Osteoblast (primary cell): ENCODE measurements around the gene RHOJ. TPM values are rescaled to one million over a fixed set of nuclear protein-coding genes. Genes with fewer than 3 reads are reported as not detected.
"Not testable (repeated sequence)": the region's sequence is repeated elsewhere in the genome, so short reads cannot be mapped to it uniquely, and the experiment has no call there.

ENCODE experiments used
- DNase-seq: peaks from one replicate; pipeline ENCODE4 v3.0.0; 2011; ENCODE audit warnings: low spot score, mixed read lengths; ENCODE audit not compliant: insufficient read length; ENCODE audit errors: missing footprints
- H2AFZ ChIP-seq: 2 replicates; pipeline ENCODE4 v1.6.0; 2011; ENCODE audit warnings: mild to moderate bottlenecking, low read length
- H3K27ac ChIP-seq: 2 replicates; pipeline ENCODE4 v1.5.1; 2011; ENCODE audit warnings: mild to moderate bottlenecking, low read depth, low read length, moderate library complexity
- H3K27me3 ChIP-seq: 2 replicates; pipeline ENCODE4 v1.6.0; 2012; ENCODE audit warnings: mild to moderate bottlenecking, control low read depth, inconsistent platforms, low read length, moderate library complexity; ENCODE audit not compliant: insufficient read depth
- H3K36me3 ChIP-seq: 2 replicates; pipeline ENCODE4 v1.5.1; 2011; ENCODE audit warnings: mild to moderate bottlenecking, low read length, control low read depth, moderate library complexity; ENCODE audit not compliant: insufficient read depth
- H3K4me1 ChIP-seq: 2 replicates; pipeline ENCODE4 v1.5.1; 2011; ENCODE audit warnings: mild to moderate bottlenecking, low read length, control low read depth, moderate library complexity; ENCODE audit not compliant: insufficient read depth
- H3K4me2 ChIP-seq: 2 replicates; pipeline ENCODE4 v1.6.0; 2011; ENCODE audit warnings: mild to moderate bottlenecking, low read length; ENCODE audit not compliant: insufficient read depth
- H3K4me3 ChIP-seq: fragments of 200-600 bp; sonication (generic); 3 replicates; pipeline ENCODE4 v1.5.1; 2012; ENCODE audit warnings: mild to moderate bottlenecking, low read length, inconsistent platforms; ENCODE audit not compliant: insufficient read depth
- H3K79me2 ChIP-seq: 2 replicates; pipeline ENCODE4 v1.6.0; 2012; ENCODE audit warnings: mild to moderate bottlenecking, low read length, control low read depth, inconsistent platforms; ENCODE audit not compliant: insufficient read depth
- H3K9me3 ChIP-seq: 2 replicates; pipeline ENCODE4 v1.5.1; 2011; ENCODE audit warnings: low read depth, low read length, control low read depth
- H4K20me1 ChIP-seq: 2 replicates; pipeline ENCODE4 v1.6.0; 2012; ENCODE audit warnings: mild to moderate bottlenecking, low read length, control low read depth; ENCODE audit not compliant: insufficient read depth
- total RNA-seq: library from RNA; depleted of rRNA; stranded (reverse); fragments of >200 nt; gene quantifications from 2 replicates; pipeline ENCODE4 v1.2.3, GENCODE V29; 2012
- TF ChIP-seq, protein P1 (sequence below): IDR thresholded peaks from 2 replicates; pipeline ENCODE4 v1.5.1; 2011; ENCODE audit warnings: mild to moderate bottlenecking, low read depth, low read length, moderate library complexity; ENCODE audit errors: extremely low read depth

RHOJ gene
- total RNA-seq, 1 donor: 4.3 TPM

DNA sequence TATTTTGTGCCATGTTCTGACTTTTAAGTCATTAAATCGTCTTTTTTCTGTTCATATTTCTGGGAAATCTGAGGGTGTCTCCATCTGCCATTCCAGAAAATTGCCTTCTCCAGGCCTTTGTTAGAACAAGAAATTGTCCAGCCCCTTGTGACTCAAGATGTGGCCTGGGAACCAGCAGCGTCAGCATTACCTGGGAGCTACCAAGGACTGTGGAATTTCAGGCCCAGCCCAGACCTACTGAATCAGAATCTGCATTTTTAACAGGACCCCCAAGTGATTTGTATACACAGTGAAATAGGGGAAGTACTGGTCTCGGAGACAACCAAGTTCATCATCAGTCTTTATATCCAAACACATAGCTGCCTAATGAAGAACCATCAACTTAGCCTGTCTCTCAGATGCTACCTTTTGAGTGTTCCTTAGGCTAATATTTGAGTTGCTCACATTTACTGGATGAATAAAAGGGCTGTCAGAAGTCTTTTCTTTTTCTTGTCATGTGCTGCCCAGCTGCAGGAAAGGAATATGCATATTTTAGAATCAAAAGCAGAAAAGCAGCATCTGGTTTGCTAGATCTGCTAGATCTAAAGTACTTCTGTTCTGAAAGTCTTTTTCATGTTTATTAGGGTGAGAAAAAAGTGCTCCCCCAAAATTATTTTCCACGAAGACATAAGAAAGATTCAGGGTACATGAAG, 93.3 kb downstream of the RHOJ start:
- DNase-seq: no peak
- no peak overlapping the region for H3K4me3 ChIP-seq
- peaks cover 3% of the 10 kb centered on the region for H3K27me3 ChIP-seq
- no peaks in the 10 kb centered on the region for H4K20me1 ChIP-seq
- H3K36me3 ChIP-seq: no peaks in the 10 kb centered on the region
- no peak overlapping the region for H3K27ac ChIP-seq
- H3K9me3 ChIP-seq: no peaks in the 10 kb centered on the region
- TF ChIP-seq, protein P1, sequence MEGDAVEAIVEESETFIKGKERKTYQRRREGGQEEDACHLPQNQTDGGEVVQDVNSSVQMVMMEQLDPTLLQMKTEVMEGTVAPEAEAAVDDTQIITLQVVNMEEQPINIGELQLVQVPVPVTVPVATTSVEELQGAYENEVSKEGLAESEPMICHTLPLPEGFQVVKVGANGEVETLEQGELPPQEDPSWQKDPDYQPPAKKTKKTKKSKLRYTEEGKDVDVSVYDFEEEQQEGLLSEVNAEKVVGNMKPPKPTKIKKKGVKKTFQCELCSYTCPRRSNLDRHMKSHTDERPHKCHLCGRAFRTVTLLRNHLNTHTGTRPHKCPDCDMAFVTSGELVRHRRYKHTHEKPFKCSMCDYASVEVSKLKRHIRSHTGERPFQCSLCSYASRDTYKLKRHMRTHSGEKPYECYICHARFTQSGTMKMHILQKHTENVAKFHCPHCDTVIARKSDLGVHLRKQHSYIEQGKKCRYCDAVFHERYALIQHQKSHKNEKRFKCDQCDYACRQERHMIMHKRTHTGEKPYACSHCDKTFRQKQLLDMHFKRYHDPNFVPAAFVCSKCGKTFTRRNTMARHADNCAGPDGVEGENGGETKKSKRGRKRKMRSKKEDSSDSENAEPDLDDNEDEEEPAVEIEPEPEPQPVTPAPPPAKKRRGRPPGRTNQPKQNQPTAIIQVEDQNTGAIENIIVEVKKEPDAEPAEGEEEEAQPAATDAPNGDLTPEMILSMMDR: no peak
- no peak overlapping the region for H2AFZ ChIP-seq
- no peaks in the 10 kb centered on the region for H3K79me2 ChIP-seq
- H3K4me2 ChIP-seq: no peak overlapping the region
- H3K4me1 ChIP-seq: no peaks in the 10 kb centered on the region

DNA sequence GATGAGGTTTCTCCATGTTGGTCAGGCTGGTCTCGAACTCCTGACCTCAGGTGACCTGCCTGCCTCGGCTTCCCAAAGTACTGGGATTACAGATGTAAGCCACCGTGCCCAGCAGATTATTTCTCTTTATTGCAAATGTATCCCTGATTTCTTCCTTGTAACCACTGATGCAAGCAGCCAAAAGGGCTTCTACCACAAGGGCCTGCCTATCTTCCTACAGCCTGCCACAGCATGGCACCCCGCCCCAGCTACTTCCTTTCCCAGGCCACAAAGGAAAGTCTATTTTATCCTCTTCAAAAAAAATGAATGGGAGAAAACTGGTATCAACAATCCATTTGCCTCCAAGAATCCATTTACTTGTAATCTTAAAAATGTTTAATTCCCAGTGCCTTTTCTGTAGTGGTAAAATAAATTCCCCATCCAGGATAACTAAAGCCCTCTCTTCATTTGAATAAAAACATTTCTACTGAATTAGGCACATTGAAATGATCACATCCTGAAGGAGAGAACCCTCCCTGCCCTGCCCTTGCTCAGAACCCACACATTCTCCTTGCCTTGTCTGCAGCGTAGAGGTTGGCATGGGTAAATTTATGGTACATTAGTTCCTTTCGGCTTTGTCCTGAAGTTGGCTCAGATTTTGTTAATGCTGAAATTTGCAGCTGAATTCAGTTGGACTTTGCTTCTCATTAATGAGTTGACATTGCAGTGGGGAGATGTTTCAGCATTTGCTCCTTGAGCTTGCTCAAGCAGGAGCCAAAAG, 95.3 kb downstream of the RHOJ start:
- Histone ChIP-seq H2AFZ (no peak overlapping the region), H3K36me3 (no peaks in the 10 kb centered on the region), H3K79me2 (no peaks in the 10 kb centered on the region), H3K4me1 (no peaks in the 10 kb centered on the region), H3K4me3 (no peak overlapping the region), H3K27ac (no peak overlapping the region), H3K9me3 (no peaks in the 10 kb centered on the region), H3K4me2 (no peak overlapping the region), H4K20me1 (no peaks in the 10 kb centered on the region), H3K27me3 (peaks cover 3% of the 10 kb centered on the region)
- DNase-seq: no peak
- TF ChIP-seq, protein P1: no peak

DNA sequence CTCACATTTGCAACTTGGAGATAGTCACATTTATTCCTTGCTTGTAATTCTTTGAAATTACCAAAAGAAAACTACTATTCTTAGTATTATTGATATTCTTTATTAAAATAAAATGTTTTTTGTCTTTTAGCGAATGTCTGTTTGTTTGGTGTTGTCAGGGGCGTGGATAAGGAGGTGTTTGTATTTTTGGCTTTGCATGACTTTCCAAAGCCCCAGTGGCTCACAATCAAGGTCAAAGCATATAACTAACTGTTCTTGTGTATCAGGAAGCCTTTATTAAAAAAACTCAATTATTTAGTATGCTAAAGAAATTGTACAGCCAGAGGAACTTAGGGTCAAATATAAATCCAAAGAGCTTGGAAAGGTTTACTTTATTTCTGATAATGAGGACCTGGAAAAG, 96.6 kb downstream of the RHOJ start:
- Histone ChIP-seq H3K79me2 (no peaks in the 10 kb centered on the region), H3K4me1 (no peaks in the 10 kb centered on the region), H3K36me3 (no peaks in the 10 kb centered on the region), H3K9me3 (no peaks in the 10 kb centered on the region), H3K4me3 (no peak overlapping the region), H3K4me2 (no peak overlapping the region), H3K27me3 (peaks cover 3% of the 10 kb centered on the region), H4K20me1 (no peaks in the 10 kb centered on the region), H2AFZ (no peak overlapping the region), H3K27ac (no peak overlapping the region)
- DNase-seq: no peak
- TF ChIP-seq, protein P1: no peak

DNA sequence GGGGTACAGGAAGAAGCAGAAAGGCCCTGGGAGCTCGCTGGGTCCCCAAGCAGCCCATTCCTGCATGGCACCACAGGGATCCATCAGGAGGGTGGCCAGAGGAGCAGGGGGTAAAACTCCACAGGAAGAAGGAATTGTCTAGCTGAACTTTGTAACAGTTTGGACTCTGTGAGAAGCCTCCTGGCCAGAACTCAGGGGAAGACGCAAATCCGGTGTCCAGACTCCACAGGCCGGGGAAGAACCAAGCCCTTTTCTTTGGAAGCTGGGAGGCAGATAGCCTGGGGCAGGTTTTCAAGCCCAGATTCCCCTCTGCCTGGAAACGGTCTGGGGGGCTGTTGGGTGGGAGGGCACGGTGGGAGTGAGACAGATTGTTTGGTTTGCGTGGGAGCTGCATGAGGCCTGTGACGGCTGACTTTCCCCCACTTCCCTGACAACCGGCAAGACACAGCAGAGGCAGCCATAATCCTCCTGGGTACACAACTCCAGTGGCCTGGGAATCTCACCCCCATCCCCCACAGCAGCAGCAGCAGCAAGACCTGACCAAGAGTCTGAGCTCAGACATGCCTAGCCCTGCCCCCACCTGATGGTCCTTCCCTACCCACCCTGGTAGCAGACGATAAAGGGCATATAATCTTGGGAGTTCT, 97.8 kb downstream of the RHOJ start:
- Histone ChIP-seq H3K4me3 (no peak overlapping the region), H3K9me3 (no peaks in the 10 kb centered on the region), H4K20me1 (no peaks in the 10 kb centered on the region), H3K4me2 (no peak overlapping the region), H2AFZ (no peak overlapping the region), H3K27me3 (peaks cover 3% of the 10 kb centered on the region), H3K36me3 (no peaks in the 10 kb centered on the region), H3K4me1 (no peaks in the 10 kb centered on the region), H3K27ac (no peak overlapping the region), H3K79me2 (no peaks in the 10 kb centered on the region)
- TF ChIP-seq, protein P1: no peak
- no peak for DNase-seq

DNA sequence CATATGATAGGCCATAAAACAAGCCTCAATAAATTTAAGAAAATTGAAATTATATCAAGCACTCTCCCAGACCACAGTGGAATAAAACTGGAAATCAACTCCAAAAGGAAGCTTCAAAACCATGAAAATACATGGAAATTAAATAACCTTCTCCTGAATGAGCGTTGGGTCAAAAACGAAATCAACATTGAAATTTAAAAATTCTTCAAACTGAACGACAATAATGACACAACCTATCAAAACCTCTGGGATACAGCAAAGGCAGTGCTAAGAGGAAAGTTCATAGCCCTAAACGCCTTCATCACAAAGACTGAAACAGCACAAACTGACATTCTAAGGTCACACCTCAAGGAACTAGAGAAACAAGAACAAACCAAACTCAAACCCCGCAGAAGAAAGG, 100.2 kb downstream of the RHOJ start:
- not testable (repeated sequence) for H3K4me2 ChIP-seq, H3K27me3 ChIP-seq, H3K36me3 ChIP-seq, H3K79me2 ChIP-seq, DNase-seq, H2AFZ ChIP-seq, H3K4me1 ChIP-seq, H4K20me1 ChIP-seq, H3K4me3 ChIP-seq, H3K9me3 ChIP-seq, H3K27ac ChIP-seq
